HepG2 (cell line): ENCODE measurements around the gene PDGFB. TPM values are rescaled to one million over a fixed set of nuclear protein-coding genes. Genes with fewer than 3 reads are reported as not detected.

ENCODE experiments used
- AGO1 ChIP-seq: fragments of 200-400 bp; formaldehyde crosslinking; IDR thresholded peaks from 2 replicates; pipeline ENCODE4 v1.6.1; 2017; ENCODE audit warnings: mild to moderate bottlenecking, low read depth, low read length, moderate library complexity; ENCODE audit not compliant: poor library complexity, severe bottlenecking
- ATM ChIP-seq: fragments of 450-650 bp; IDR thresholded peaks from 2 replicates; pipeline ENCODE4 v1.7.1; 2017; ENCODE audit warnings: mild to moderate bottlenecking, borderline replicate concordance
- MAFG ChIP-seq: sonication (generic); formaldehyde crosslinking; IDR thresholded peaks from 2 replicates; pipeline ENCODE4 v1.5.1; 2020; ENCODE audit warnings: mild to moderate bottlenecking, missing genetic modification reagents
- NFE2L1 ChIP-seq: sonication (generic); formaldehyde crosslinking; IDR thresholded peaks from 2 replicates; pipeline ENCODE4 v1.4.0; 2020; ENCODE audit warnings: missing genetic modification reagents, mild to moderate bottlenecking, borderline replicate concordance
- NR3C1 ChIP-seq: sonication (generic); formaldehyde crosslinking; IDR thresholded peaks from 2 replicates; pipeline ENCODE4 v1.4.0; 2020; ENCODE audit warnings: missing genetic modification reagents
- RNF2 ChIP-seq: fragments of 450-650 bp; conservative IDR thresholded peaks from 2 replicates; pipeline ENCODE4 v1.6.1; 2016; ENCODE audit warnings: low read depth
- RXRA ChIP-seq: sonication (generic); formaldehyde crosslinking; IDR thresholded peaks from 2 replicates; pipeline ENCODE4 v1.5.1; 2020; ENCODE audit warnings: missing genetic modification reagents
- TSC22D2 ChIP-seq: sonication (generic); formaldehyde crosslinking; IDR thresholded peaks from 2 replicates; pipeline ENCODE4 v1.5.1; 2020; ENCODE audit warnings: missing genetic modification reagents, mild to moderate bottlenecking, borderline replicate concordance
- ZFX ChIP-seq: sonication (generic); formaldehyde crosslinking; IDR thresholded peaks from 2 replicates; pipeline ENCODE4 v1.4.0; 2020; ENCODE audit warnings: mild to moderate bottlenecking, low read depth, missing genetic modification reagents, moderate library complexity
- ZNF263 ChIP-seq: sonication (generic); formaldehyde crosslinking; IDR thresholded peaks from 2 replicates; pipeline ENCODE4 v1.4.0; 2020; ENCODE audit warnings: missing genetic modification reagents
- ZNF496 ChIP-seq: sonication (generic); formaldehyde crosslinking; IDR thresholded peaks from 2 replicates; pipeline ENCODE4 v1.8.1; 2023; ENCODE audit warnings: mild to moderate bottlenecking, moderate library complexity, missing genetic modification reagents; ENCODE audit not compliant: insufficient replicate concordance
- ZNF503 ChIP-seq: sonication (generic); formaldehyde crosslinking; IDR thresholded peaks from 2 replicates; pipeline ENCODE4 v1.4.0; 2020; ENCODE audit warnings: missing genetic modification reagents
- ZNF589 ChIP-seq: sonication (generic); formaldehyde crosslinking; conservative IDR thresholded peaks from 2 replicates; pipeline ENCODE4 v1.8.0; 2022; ENCODE audit warnings: mild to moderate bottlenecking, moderate library complexity, missing genetic modification reagents
- ZNF761 ChIP-seq: sonication (generic); formaldehyde crosslinking; conservative IDR thresholded peaks from 2 replicates; pipeline ENCODE4 v1.4.0; 2020; ENCODE audit warnings: mild to moderate bottlenecking, missing genetic modification reagents
- ZNF773 ChIP-seq: sonication (generic); formaldehyde crosslinking; IDR thresholded peaks from 2 replicates; pipeline ENCODE4 v1.4.0; 2020; ENCODE audit warnings: missing genetic modification reagents, borderline replicate concordance
- ZSCAN30 ChIP-seq: sonication (generic); formaldehyde crosslinking; IDR thresholded peaks from 2 replicates; pipeline ENCODE4 v1.5.0; 2020; ENCODE audit warnings: mild to moderate bottlenecking, missing genetic modification reagents
- polyA plus RNA-seq, 8 experiments: library from polyadenylated mRNA; depleted of rRNA in 3 of 8; stranded (reverse) in 7 of 8; unstranded in 1 of 8; fragments of >200 nt; fragmentation: Illumina TruSeq in 4 of 8; extraction: Trizol in 4 of 8; gene quantifications; 2 replicates each; pipeline versions ENCODE4 v1.2.1 to v1.2.3, GENCODE V29; 2011 to 2016; ENCODE audit warnings: low read depth in 4 of 8, missing spikeins in 1 of 8, mixed read lengths in 1 of 8; ENCODE audit not compliant: insufficient read depth in 1 of 8
- total RNA-seq, 5 experiments: library from RNA; depleted of rRNA; stranded (reverse); fragments of >200 nt; fragmentation: Illumina TruSeq; extraction: Trizol; gene quantifications; 2 replicates each; pipeline ENCODE4 v1.2.3, GENCODE V29; 2016; ENCODE audit warnings: low read depth in 1 of 5

PDGFB gene
- total and polyA plus RNA-seq, 2 of the 13 experiments (the other 11 are each of a cell fraction or from before 2014, with no cell fraction given), result 1.4 to 10.1 TPM

- TF ChIP-seq ZSCAN30 (CRISPR knock-in tag), result no peak
- TF ChIP-seq ZNF496, result no peak
- TF ChIP-seq TSC22D2 (CRISPR knock-in tag), result no peak
- no peak for TF ChIP-seq AGO1
- TF ChIP-seq ZNF503 (CRISPR knock-in tag), result no peak
- 0 out of 2 replicates have a peak, but pooled peaks have one; percentile 40 for TF ChIP-seq MAFG (CRISPR knock-in tag)
- TF ChIP-seq ZNF263 (CRISPR knock-in tag), result no peak
- TF ChIP-seq RNF2, result no peak
- TF ChIP-seq ZNF773 (CRISPR knock-in tag), result no peak
- no peak for TF ChIP-seq RXRA (CRISPR knock-in tag)
- TF ChIP-seq ZNF761 (CRISPR knock-in tag), result no peak
- no peak for TF ChIP-seq ATM
- no peak for TF ChIP-seq ZNF589 (CRISPR knock-in tag)
- no peak for TF ChIP-seq ZFX (CRISPR knock-in tag)
- no peak for TF ChIP-seq NR3C1 (CRISPR knock-in tag)
- no peak for TF ChIP-seq NFE2L1 (CRISPR knock-in tag)
These were observed 19.0 kb upstream of the PDGFB start (continued) for GRCh38 chr22:39263626-39264348.
